SK-N-SH (cell line): Measurements from ENCODE around the gene NDFIP1. TPM values are rescaled to one million over a fixed set of nuclear protein-coding genes. Genes with fewer than 3 reads are reported as not detected.

Experiments
- CTCF ChIA-PET: fragments of 300-600, 350-600 bp; formaldehyde crosslinking; extraction: SDS; loops from one replicate; lab custom pipeline; 2021; lab: Yijun Ruan, JAX
- POLR2A ChIA-PET: fragments of 350-600 bp; sonication (Branson Sonifier 250); formaldehyde crosslinking; extraction: SDS; loops from one replicate; lab custom pipeline; 2020; ENCODE audit warnings: antibody characterized with exemption, inconsistent platforms; lab: Yijun Ruan, JAX
- DNase-seq: peaks from one replicate; pipeline ENCODE4 v3.0.0; 2012
- H2AFZ ChIP-seq: fragments of 200-600 bp; sonication (generic); 2 replicates; pipeline ENCODE4 v1.8.1; 2016; ENCODE audit warnings: antibody characterized with exemption, mild to moderate bottlenecking, low read depth
- H3F3A ChIP-seq: fragments of 200-600 bp; sonication (generic); replicated peaks from 2 replicates; pipeline ENCODE3; 2016; ENCODE audit warnings: antibody characterized with exemption, mild to moderate bottlenecking; ENCODE audit not compliant: insufficient read depth
- H3K27ac ChIP-seq, 2 experiments: fragments of 200-500 bp in 1 of 2; fragments of 200-600 bp in 1 of 2; sonication (Bioruptor generic) in 1 of 2; sonication (generic), shearing (Covaris generic) in 1 of 2; 2 replicates each; pipeline versions ENCODE4 v1.5.1 to v1.6.1; 2014 to 2016; ENCODE audit warnings: low read depth in 2 of 2, inconsistent platforms in 1 of 2, low read length in 1 of 2, mild to moderate bottlenecking in 1 of 2, mixed read lengths in 1 of 2
- H3K27me3 ChIP-seq: fragments of 200-600 bp; sonication (generic), shearing (Covaris generic); 2 replicates; pipeline ENCODE4 v1.6.1; 2016; ENCODE audit warnings: mixed run types; ENCODE audit not compliant: insufficient read depth
- H3K36me3 ChIP-seq, 2 experiments: fragments of 200-500 bp in 1 of 2; fragments of 200-600 bp in 1 of 2; sonication (Bioruptor generic) in 1 of 2; sonication (generic) in 1 of 2; replicated peaks in 1 of 2; 2 replicates each; pipeline versions ENCODE3 to v1.5.1; 2014 to 2016; ENCODE audit warnings: low read length in 1 of 2, mild to moderate bottlenecking in 1 of 2; ENCODE audit not compliant: insufficient read depth in 2 of 2, control insufficient read depth in 1 of 2
- H3K4me1 ChIP-seq, 2 experiments: fragments of 200-500 bp in 1 of 2; fragments of 200-600 bp in 1 of 2; sonication (Bioruptor generic) in 1 of 2; sonication (generic), shearing (Covaris generic) in 1 of 2; 2 replicates each; pipeline versions ENCODE4 v1.5.1 to v1.6.1; 2014 to 2016; ENCODE audit warnings: low read depth in 1 of 2, low read length in 1 of 2, mixed run types in 1 of 2; ENCODE audit not compliant: insufficient read depth in 2 of 2, control insufficient read depth in 1 of 2
- H3K4me2 ChIP-seq: fragments of 200-600 bp; sonication (generic), shearing (Covaris generic); 2 replicates; pipeline ENCODE4 v1.6.1; 2017; ENCODE audit warnings: mixed run types
- H3K4me3 ChIP-seq, 2 experiments: fragments of 200-500 bp in 1 of 2; fragments of 200-600 bp in 1 of 2; sonication (Bioruptor generic) in 1 of 2; sonication (generic), shearing (Covaris generic) in 1 of 2; 2 replicates each; pipeline versions ENCODE4 v1.5.1 to v1.8.1; 2014 to 2016; ENCODE audit warnings: low read depth in 2 of 2, inconsistent platforms in 1 of 2, low read length in 1 of 2, mild to moderate bottlenecking in 1 of 2, mixed read lengths in 1 of 2, moderate library complexity in 1 of 2
- H3K79me2 ChIP-seq: fragments of 200-600 bp; sonication (generic); 2 replicates; pipeline ENCODE4 v1.8.1; 2017; ENCODE audit warnings: mild to moderate bottlenecking; ENCODE audit not compliant: insufficient read depth
- H3K9ac ChIP-seq: fragments of 200-600 bp; sonication (generic); 2 replicates; pipeline ENCODE4 v1.6.1; 2017; ENCODE audit warnings: mixed run types
- H3K9me2 ChIP-seq: fragments of 200-600 bp; sonication (generic); 2 replicates; pipeline ENCODE4 v1.6.1; 2017; ENCODE audit warnings: mixed run types
- H3K9me3 ChIP-seq: fragments of 200-600 bp; sonication (generic); 2 replicates; pipeline ENCODE4 v1.6.1; 2017; ENCODE audit warnings: mixed run types, mild to moderate bottlenecking, moderate library complexity
- H4K20me1 ChIP-seq: fragments of 200-600 bp; sonication (generic); 2 replicates; pipeline ENCODE4 v1.6.1; 2017; ENCODE audit warnings: mild to moderate bottlenecking, mixed run types; ENCODE audit not compliant: insufficient read depth
- CHD2 ChIP-seq: fragments of 150-350 bp; IDR thresholded peaks from 2 replicates; pipeline ENCODE4 v1.6.1; 2018; ENCODE audit warnings: low read length; ENCODE audit not compliant: partially characterized antibody
- EP300 ChIP-seq, 2 experiments: IDR thresholded peaks; 2 replicates each; pipeline versions ENCODE4 v1.4.0 to v1.6.1; 2012; ENCODE audit warnings: borderline replicate concordance in 1 of 2, low read depth in 1 of 2, low read length in 1 of 2
- FOSL2 ChIP-seq: IDR thresholded peaks from 2 replicates; pipeline ENCODE4 v1.4.0; 2012; ENCODE audit warnings: low read depth, mild to moderate bottlenecking, moderate library complexity, borderline replicate concordance
- FOXJ3 ChIP-seq: sonication (generic); formaldehyde crosslinking; IDR thresholded peaks from 2 replicates; pipeline ENCODE4 v1.5.1; 2020; ENCODE audit warnings: mild to moderate bottlenecking, missing genetic modification reagents
- FOXM1 ChIP-seq: IDR thresholded peaks from 2 replicates; pipeline ENCODE4 v1.4.0; 2012; ENCODE audit warnings: low read depth, mild to moderate bottlenecking
- MXI1 ChIP-seq: IDR thresholded peaks from 2 replicates; pipeline ENCODE4 v1.6.1; 2012; ENCODE audit warnings: mild to moderate bottlenecking, low read depth, low read length, improper control_type of control experiment
- NRF1 ChIP-seq: IDR thresholded peaks from 2 replicates; pipeline ENCODE4 v1.6.1; 2012; ENCODE audit warnings: low read depth, mild to moderate bottlenecking, low read length
- POLR2AphosphoS5 ChIP-seq: IDR thresholded peaks from 2 replicates; pipeline ENCODE4 v1.6.1; 2012; ENCODE audit warnings: low read depth, low read length
- RCOR1 ChIP-seq: fragments of 150-350 bp; IDR thresholded peaks from 2 replicates; pipeline ENCODE4 v1.6.1; 2017; ENCODE audit warnings: antibody characterized with exemption, low read length
- RXRA ChIP-seq: IDR thresholded peaks from 2 replicates; pipeline ENCODE4 v1.4.0; 2012; ENCODE audit warnings: low read depth, mild to moderate bottlenecking, borderline replicate concordance
- SMC3 ChIP-seq: IDR thresholded peaks from 2 replicates; pipeline ENCODE4 v1.6.1; 2012; ENCODE audit warnings: low read depth, low read length, improper control_type of control experiment
- TCF12 ChIP-seq: IDR thresholded peaks from 2 replicates; pipeline ENCODE4 v1.4.0; 2012
- TEAD4 ChIP-seq: IDR thresholded peaks from 2 replicates; pipeline ENCODE4 v1.4.0; 2012; ENCODE audit warnings: mild to moderate bottlenecking, borderline replicate concordance; ENCODE audit not compliant: insufficient read depth
- YY1 ChIP-seq: IDR thresholded peaks from 2 replicates; pipeline ENCODE4 v1.4.0; 2012; ENCODE audit warnings: low read depth, mild to moderate bottlenecking
- WGBS: methylation state at CpG from one replicate; pipeline ENCODE4 v1.1.6; 2017; ENCODE audit warnings: low lambda C conversion rate; 5-methylcytosine and 5-hydroxymethylcytosine counted together
- polyA plus RNA-seq, 3 experiments: library from polyadenylated mRNA; depleted of rRNA; stranded (reverse); fragments of >200 nt; gene quantifications; 2 replicates each; pipeline ENCODE4 v1.2.3, GENCODE V29; 2012
- TF ChIP-seq, protein P1 (sequence below): fragments of 150-350 bp; IDR thresholded peaks from 2 replicates; pipeline ENCODE4 v1.6.1; 2016; ENCODE audit warnings: mild to moderate bottlenecking, low read depth, low read length
- TF ChIP-seq, protein P2 (sequence below): IDR thresholded peaks from 2 replicates; pipeline ENCODE4 v1.4.0; 2012; ENCODE audit warnings: low read depth, borderline replicate concordance
- TF ChIP-seq, protein P3 (sequence below): IDR thresholded peaks from 2 replicates; pipeline ENCODE4 v1.4.0; 2012; ENCODE audit warnings: low read depth, borderline replicate concordance
- TF ChIP-seq, protein P4 (sequence below): IDR thresholded peaks from 2 replicates; pipeline ENCODE4; 2012
- TF ChIP-seq, protein P5 (sequence below): IDR thresholded peaks from 2 replicates; pipeline ENCODE4 v1.4.0; 2012; ENCODE audit warnings: low read depth
- TF ChIP-seq, protein P6 (sequence below): fragments of 200-600 bp; sonication (generic); IDR thresholded peaks from 2 replicates; pipeline ENCODE4 v1.6.1; 2017; ENCODE audit warnings: antibody characterized with exemption, mild to moderate bottlenecking, moderate library complexity

NDFIP1 gene
- polyA plus RNA-seq, 1 of the 3 experiments (the other 2 are of a cell fraction) = 40.0 TPM

GRCh38 chr5:142132916-142133315 is 24.3 kb downstream of the NDFIP1 start:
- CTCF ChIA-PET = interaction anchor here (0.6 to 6.8 kb wide), 5 partner anchors 10 to 419 kb away, joined by 3 to 44 read pairs (median 5); partner anchors contain the start of genes GNPDA1 and RNF14
- no peaks in the 10 kb centered on the region for H3K27me3 ChIP-seq
- WGBS = 100% methylated on average over 3 of the region's 3 CpGs
- no peak overlapping the region for H2AFZ ChIP-seq
- no peaks in the 10 kb centered on the region for H3F3A ChIP-seq
- H4K20me1 ChIP-seq = peaks cover 21% of the 10 kb centered on the region
- peaks cover 0 to 7% of the 10 kb centered on the region in 2 experiments; a peak in 1 of 4 replicates for H3K4me1 ChIP-seq
- peaks cover 35 to 40% of the 10 kb centered on the region in 2 experiments for H3K36me3 ChIP-seq
- H3K9ac ChIP-seq = no peak overlapping the region
- POLR2A ChIA-PET = no interaction called here
- H3K9me2 ChIP-seq = no peaks in the 10 kb centered on the region
- DNase-seq = no peak
- peaks cover 51% of the 10 kb centered on the region for H3K79me2 ChIP-seq
- TF ChIP-seq MXI1 = no peak
- TF ChIP-seq, protein P1, sequence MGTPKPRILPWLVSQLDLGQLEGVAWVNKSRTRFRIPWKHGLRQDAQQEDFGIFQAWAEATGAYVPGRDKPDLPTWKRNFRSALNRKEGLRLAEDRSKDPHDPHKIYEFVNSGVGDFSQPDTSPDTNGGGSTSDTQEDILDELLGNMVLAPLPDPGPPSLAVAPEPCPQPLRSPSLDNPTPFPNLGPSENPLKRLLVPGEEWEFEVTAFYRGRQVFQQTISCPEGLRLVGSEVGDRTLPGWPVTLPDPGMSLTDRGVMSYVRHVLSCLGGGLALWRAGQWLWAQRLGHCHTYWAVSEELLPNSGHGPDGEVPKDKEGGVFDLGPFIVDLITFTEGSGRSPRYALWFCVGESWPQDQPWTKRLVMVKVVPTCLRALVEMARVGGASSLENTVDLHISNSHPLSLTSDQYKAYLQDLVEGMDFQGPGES = no peak
- TF ChIP-seq, protein P2, sequence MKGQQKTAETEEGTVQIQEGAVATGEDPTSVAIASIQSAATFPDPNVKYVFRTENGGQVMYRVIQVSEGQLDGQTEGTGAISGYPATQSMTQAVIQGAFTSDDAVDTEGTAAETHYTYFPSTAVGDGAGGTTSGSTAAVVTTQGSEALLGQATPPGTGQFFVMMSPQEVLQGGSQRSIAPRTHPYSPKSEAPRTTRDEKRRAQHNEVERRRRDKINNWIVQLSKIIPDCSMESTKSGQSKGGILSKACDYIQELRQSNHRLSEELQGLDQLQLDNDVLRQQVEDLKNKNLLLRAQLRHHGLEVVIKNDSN = no peak
- TF ChIP-seq POLR2AphosphoS5 = no peak
- no peak for TF ChIP-seq NRF1
- no peak for TF ChIP-seq CHD2
- no peak for TF ChIP-seq RXRA
- TF ChIP-seq, protein P3, sequence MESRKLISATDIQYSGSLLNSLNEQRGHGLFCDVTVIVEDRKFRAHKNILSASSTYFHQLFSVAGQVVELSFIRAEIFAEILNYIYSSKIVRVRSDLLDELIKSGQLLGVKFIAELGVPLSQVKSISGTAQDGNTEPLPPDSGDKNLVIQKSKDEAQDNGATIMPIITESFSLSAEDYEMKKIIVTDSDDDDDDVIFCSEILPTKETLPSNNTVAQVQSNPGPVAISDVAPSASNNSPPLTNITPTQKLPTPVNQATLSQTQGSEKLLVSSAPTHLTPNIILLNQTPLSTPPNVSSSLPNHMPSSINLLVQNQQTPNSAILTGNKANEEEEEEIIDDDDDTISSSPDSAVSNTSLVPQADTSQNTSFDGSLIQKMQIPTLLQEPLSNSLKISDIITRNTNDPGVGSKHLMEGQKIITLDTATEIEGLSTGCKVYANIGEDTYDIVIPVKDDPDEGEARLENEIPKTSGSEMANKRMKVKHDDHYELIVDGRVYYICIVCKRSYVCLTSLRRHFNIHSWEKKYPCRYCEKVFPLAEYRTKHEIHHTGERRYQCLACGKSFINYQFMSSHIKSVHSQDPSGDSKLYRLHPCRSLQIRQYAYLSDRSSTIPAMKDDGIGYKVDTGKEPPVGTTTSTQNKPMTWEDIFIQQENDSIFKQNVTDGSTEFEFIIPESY = no peak
- TF ChIP-seq EP300 (IDR thresholded peaks at IDR 0.05; ENCODE audit: borderline replicate concordance in 1 of 2, low read depth in 1 of 2, low read length in 1 of 2) = no peak
- TF ChIP-seq FOXJ3 (CRISPR knock-in tag) = no peak
- no peak for TF ChIP-seq RCOR1
- no peak for TF ChIP-seq TCF12
- no peak for TF ChIP-seq FOXM1
- TF ChIP-seq, protein P4, sequence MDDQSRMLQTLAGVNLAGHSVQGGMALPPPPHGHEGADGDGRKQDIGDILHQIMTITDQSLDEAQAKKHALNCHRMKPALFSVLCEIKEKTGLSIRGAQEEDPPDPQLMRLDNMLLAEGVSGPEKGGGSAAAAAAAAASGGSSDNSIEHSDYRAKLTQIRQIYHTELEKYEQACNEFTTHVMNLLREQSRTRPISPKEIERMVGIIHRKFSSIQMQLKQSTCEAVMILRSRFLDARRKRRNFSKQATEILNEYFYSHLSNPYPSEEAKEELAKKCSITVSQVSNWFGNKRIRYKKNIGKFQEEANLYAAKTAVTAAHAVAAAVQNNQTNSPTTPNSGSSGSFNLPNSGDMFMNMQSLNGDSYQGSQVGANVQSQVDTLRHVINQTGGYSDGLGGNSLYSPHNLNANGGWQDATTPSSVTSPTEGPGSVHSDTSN = no peak
- TF ChIP-seq, protein P5, sequence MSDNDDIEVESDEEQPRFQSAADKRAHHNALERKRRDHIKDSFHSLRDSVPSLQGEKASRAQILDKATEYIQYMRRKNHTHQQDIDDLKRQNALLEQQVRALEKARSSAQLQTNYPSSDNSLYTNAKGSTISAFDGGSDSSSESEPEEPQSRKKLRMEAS = no peak
- TF ChIP-seq, protein P6, sequence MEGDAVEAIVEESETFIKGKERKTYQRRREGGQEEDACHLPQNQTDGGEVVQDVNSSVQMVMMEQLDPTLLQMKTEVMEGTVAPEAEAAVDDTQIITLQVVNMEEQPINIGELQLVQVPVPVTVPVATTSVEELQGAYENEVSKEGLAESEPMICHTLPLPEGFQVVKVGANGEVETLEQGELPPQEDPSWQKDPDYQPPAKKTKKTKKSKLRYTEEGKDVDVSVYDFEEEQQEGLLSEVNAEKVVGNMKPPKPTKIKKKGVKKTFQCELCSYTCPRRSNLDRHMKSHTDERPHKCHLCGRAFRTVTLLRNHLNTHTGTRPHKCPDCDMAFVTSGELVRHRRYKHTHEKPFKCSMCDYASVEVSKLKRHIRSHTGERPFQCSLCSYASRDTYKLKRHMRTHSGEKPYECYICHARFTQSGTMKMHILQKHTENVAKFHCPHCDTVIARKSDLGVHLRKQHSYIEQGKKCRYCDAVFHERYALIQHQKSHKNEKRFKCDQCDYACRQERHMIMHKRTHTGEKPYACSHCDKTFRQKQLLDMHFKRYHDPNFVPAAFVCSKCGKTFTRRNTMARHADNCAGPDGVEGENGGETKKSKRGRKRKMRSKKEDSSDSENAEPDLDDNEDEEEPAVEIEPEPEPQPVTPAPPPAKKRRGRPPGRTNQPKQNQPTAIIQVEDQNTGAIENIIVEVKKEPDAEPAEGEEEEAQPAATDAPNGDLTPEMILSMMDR = no peak
- no peak for TF ChIP-seq YY1
- TF ChIP-seq FOSL2 = no peak
- TF ChIP-seq SMC3 = no peak
- no peak for TF ChIP-seq TEAD4
- no peak overlapping the region for H3K4me2 ChIP-seq
- H3K27ac ChIP-seq = no peak overlapping the region
- no peaks in the 10 kb centered on the region for H3K9me3 ChIP-seq
- no peak overlapping the region for H3K4me3 ChIP-seq
